Iris pigment epithelial cell (primary cell): ENCODE results near the gene GEMIN4.
"Not testable (repeated sequence)": the region's sequence is repeated elsewhere in the genome, so short reads cannot be mapped to it uniquely, and the experiment has no call there.

Experiments used
- DNase-seq: peaks from one replicate; pipeline ENCODE4 v3.0.0-alpha.2; 2011; ENCODE audit warnings: low read depth

The GEMIN4 gene

DNA sequence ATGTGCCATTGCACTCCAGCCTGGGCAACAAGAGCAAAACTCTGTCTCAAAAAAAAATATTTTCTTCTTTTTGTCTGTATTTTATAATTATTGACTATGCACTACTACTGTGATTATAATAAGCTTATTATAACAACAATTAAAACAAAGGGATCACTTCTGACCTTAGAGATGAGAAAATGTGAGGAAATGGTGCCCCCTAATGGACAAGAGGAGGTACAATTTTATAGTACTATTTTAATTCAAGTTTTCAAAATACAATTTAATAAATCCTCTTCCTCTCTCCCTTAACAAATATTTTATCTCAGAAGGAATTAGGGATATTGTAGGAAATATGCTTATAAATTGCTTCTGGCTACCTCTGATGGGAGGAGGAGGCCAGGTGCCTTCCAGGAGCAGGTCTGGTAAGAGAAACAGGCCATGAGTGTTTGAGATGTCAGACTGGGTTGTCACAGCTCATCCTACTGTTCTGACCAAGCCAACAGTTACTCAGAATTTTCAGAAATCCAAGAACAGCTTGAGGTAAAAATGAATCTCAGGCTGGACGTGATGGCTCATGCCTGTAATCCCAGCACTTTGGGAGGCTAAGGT is 51.5 kb downstream of the GEMIN4 start:
- peak; percentile 27 for DNase-seq

DNA sequence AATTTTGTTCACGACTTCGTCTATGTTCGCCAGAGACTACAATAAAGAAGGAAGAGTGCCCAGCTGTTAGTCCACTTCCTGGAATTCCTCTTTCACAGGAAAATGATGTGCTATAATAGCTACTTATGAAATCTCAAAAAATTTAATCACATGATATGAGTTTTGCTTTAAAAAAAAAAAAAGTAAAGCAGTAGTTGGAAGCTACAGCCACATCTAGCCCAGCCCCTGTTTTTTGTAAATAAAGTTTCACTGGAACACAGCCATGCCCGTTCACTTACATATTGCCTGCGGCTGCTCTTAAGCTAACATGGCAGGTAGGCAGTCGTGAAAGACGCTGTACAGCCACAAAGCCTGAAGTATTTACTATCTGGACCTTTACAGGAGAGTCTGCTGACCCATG is 52.7 kb downstream of the GEMIN4 start:
- DNase-seq = no peak

DNA sequence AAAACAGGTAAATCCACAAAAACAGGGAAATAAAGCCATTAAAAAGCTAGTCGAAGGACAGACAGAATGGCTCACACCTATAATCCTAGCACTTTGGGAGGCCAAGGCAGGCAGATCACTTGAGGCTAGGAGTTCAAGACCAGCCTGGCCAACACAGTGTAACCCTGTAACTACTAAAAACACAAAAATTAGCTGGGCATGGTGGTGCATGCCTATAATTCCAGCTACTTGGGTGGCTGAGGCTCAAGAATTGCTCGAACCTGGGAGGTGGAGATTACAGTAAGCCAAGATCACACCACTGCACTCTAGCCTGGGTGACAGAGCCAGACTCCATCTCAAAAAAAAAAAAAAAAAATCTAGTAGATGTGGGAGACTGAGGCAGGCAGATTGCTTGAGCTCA is 54.0 kb downstream of the GEMIN4 start:
- not testable (repeated sequence) for DNase-seq

DNA sequence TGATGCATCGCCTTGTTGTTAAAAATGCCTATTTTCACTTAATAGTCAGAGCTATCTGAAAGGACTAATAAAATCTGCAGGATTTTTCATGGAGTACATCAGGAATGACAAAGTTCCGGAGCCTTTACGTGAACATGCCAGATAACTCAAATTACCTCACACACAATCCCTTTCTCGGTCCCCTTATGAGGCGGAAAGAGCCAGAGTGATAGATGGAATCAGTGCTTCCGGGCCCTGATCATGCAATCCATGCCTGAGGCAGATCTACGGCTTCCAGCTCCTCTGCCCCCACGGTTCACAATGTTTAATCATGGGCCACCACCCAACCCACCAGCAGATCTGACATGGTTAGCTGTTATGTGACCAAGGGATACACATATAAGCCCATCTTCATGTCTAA is 54.4 kb downstream of the GEMIN4 start:
- no peak for DNase-seq

DNA sequence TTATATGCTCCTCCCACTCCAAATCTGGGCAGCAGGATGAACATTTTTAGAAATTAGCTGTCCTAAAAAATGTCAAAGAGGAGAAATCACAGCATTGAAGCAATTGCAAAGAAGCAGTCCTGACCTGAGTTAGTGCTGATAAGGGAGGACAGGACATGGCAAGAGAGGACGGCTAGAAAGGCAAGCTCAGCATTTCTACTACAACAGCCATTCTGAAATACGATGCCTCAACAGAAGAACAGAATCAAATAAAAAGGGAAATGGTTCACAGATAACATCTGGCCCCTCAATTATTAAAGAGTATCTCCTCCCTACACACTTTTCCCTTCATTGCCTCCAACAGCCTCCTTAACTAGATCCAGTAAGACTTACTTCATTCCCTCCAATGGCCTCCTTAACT is 55.7 kb downstream of the GEMIN4 start:
- DNase-seq = peak; percentile 31
